Activated CD4-positive, alpha-beta T cell treated with anti-CD3 and anti-CD28 coated beads, Interleukin-2, amount 50 U/mL, for 48 hours (primary cell): Measurements from ENCODE around the gene DSCAML1.

Experiments
- DNase-seq, 2 experiments: peaks; one replicate each; pipeline ENCODE4 v3.0.0-alpha.2; 2020

DSCAML1 gene

DNA sequence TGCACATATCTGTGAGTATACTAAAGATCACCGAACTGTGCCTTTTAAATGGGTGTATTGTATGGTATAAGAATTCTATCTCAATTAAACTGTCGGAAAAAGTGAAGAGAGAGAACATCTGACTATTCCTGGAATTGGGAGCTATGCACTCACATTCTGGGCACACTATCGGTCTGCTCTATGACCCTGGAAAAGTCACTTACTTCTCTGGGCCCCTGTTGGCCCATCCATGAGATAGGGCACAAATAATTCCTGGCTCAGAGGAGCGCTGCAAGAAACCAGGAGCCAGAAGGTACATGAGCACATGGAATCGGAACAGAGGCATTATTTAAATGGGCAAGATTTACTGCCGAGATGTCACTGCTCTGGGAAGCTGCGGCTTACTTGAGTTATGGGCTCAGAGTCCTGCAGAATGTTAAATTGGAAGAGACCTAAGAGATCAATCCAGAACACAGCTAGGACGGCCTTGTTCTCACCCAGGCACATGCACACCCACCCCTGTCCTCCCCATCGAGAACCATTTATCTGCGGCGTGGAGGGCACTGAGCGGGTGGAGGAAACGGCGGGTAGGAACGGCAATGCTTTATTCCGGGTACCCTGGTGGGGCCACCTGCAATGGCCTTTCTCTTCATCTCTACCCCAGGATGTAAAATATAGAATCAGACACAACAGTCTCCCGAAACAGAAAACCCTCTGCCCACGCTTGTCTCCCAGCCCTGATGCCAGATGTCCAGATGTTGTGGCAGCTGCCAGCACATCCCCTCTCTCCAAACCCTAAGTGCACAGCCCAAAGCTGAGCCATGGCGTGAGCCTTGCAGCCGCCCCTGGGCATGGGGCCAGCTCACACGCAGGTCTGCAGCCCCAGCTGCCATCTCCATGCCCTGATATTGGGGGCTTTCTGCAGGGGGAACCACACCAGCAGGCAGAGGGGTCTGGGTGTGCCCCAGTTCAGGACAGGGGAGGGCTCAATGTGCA lies 142.4 kb downstream of the DSCAML1 start:
- DNase-seq, result no peak

DNA sequence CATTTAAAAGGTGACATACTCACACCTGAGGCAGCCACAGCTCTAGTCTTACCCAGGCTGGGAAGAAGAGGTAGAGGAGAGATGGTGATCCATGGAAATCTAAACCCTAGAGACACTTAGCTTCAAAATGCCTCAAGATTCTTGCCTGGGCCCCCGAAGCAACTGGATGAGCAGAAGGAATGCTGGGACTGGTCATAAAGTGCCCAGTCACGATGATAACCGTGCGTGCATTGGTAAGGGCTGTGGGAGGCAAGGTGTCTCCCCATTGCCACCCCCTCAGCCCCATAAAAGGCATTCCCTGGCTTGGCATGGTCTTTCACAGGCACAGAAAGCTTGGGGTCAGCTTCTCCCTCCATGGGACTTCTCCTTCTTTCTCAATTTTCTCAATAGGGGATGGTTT lies 144.5 kb downstream of the DSCAML1 start:
- no peak for DNase-seq

DNA sequence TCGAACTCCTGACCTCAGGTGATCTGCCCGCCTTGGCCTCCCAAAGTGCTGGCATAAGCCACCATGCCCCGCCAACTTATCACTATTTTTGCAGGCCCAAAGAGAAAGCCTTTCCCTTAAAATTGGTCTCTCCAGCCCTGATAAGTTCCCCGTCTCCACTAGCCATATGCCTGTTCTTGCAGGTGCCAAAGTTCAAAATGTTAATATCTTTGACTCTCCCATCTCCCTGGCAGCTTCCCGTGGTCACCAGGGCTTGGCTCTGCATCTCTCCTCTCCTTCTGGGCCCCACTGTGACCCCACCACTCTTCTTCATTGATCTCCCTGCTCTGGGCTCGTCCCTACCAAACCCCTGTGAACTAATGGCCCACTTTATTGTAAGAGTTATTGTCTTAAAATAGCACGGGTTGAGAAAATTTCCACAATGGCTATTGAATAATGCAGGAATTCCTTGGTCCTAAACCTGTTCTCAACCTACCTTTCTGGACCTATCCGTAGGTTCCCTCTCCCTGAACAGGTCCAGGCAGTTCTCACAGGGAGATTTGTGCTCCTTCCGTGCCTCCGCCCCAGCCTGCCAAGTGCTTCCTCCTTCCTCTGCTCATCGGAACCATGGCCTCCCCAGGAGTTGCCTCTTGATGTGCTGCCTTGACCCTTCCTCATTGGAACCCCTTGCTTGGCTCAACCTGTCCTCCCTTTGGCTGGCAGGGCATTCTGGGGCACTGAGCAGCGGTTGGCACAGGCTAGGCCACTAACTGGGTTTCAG lies 147.5 kb downstream of the DSCAML1 start:
- DNase-seq, result no peak

DNA sequence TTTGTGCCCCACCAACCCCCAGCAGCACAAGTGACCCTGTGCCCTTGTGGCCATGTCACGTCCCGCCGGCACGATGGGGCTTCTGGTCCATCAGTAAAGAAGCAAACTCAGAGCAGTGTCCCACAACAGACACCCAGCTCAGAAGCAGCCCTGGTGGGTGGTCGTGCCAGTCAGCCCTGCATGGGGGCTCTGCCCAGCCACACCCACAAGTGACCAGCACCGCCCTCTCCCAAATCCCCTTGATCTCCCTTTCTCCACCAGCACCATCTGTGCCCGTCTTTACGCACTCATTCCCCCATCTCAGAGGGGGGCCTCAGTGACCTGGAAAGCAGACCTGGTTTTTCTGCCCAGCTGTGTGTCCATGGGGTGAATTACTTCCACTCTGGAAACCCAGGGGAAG lies 149.1 kb downstream of the DSCAML1 start:
- no peak for DNase-seq

DNA sequence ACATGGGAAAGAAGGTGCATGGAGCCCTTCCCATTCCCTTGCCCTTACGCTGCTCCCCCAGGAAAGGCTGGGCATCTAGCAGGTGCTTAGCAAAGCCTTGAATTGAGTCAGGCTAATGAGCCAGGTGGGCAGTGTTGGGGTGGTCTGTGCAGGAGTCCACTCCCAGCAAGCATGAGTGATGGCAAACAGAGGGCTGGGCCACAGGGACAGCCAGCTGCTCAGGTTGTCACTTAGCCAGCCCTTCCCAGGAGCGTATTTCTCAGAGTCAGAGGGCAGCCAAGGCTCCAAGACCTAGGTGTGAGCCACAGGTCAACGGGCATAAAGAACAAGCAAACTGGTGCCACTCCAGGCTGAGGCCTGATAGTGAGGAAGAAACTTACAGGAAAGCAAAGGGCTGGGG lies 149.8 kb downstream of the DSCAML1 start:
- DNase-seq, result no peak

DNA sequence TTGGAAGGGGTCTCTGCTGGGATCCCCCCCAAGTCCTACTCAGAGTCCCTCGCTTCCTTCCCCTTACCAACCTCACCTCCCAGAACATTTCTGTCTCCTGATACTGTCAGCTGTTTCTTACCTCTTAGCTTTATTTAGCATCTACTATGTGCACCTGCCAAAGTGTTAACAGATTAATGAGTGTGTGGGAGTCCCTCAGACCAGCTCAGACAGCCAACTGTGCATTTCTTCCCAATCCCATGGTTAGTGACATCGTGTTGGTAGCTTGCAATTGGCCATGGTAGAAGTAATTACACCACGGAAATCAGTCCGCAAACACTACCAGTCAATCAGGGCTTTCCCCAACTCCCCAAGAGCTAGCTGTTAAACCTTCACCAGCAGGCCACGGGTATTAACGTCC lies 150.6 kb downstream of the DSCAML1 start:
- no peak for DNase-seq

DNA sequence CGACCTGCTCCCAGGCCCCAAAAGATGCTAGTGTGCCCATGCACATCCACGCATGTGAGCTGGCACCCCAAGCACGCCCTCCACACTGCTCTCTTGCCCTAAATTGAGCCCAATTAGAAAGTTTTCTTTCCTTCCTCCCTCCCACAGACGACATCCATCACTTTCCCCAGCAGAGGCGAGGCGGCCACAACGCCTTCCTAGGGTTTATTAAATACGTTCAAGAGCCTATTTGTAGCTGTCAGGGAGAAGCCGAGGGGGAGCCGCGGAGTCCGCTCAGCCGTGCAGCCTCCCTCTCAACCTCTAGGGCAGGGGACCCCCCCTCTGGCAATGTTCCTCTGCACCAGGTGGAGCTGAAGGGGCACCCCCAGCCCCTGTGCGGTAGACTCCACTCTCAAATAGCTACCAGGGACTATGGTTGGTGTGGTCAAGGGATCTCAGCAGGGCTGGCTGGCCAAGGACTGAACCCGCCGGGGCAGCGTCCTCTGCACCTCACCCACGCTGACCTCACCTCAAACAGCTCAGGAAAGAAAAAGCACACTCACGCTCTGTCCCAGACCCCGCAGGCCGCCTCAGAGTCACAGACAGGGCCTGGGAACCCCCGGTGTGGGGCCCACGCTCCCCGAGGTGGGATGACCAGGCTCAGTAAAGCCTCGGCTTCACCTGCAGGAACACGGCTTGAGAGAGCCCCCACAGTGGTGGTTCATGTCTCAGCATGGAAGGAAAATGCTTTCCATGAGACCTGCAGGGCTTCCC lies 152.4 kb downstream of the DSCAML1 start:
- no peak for DNase-seq

DNA sequence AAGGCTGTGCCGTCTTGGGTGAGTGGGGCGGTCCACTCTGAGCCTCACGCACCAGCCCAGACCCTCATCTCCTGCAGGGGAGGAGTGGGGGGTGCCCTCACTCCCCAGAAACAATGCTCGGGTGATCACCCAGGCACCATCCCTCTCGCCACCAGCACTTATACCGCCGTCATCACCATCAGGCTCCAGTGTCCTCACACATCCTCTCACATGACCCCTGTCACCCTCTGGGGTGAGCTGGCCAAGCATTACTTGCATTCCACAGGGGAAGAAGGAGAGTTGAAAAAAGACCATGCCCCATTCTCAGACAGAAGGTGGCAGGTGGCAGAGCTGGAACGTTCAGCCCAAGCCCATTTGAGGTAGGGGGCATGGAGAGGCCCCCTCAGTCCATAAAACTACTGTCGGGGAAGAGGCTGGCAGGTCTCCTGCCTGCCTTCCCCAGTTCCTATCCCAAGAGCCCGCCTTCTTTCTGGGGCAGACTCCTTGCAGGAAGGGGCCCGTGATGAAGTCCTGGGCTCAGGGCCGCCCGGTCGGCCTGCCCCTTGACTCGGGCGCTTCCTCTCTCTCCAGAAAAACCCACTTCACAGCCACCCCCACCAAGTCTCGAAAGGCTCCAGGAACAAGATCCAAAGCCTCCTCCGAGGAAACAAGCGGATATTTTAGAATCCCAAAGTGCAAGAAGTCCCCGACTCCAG lies 153.3 kb downstream of the DSCAML1 start:
- DNase-seq, result no peak

DNA sequence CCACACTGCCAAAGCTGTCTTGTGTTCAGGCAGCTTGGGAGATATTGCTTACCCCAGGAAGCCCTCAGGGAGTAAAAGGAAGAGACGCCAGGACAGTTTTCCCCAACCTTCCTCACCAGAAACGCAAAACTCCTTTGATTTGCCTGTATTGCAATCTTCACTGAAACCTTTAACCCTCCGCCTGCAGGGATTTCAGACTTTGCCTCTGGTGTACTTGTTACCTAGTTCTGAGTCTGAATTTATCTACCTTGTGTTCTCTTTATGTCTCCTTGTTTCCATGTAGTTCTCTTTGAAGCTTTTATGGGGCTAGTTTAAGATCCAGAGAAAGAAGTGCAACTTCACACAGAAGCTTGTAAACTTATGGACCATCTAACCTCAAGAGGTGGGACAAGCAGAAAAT lies 154.2 kb downstream of the DSCAML1 start:
- DNase-seq, result no peak

DNA sequence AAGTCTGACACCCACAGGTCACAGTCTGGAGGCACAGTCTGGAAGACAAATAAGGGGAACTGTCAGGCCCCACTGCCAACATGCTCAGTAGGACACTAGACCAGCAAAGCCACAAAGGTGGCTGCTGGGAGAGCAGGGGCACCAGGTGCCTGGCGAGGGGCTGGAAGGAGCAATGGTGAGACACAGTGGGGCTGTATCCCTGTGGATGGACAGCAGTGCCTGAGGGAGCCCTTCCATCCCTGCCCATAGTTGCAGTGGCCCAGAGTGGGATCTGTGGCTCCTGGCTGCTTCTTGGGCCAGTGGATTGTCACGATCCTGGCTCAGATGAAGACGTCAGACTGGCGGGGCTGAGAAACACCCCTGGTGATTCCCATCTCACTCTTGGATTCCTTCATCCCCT lies 154.6 kb downstream of the DSCAML1 start:
- DNase-seq, result no peak

DNA sequence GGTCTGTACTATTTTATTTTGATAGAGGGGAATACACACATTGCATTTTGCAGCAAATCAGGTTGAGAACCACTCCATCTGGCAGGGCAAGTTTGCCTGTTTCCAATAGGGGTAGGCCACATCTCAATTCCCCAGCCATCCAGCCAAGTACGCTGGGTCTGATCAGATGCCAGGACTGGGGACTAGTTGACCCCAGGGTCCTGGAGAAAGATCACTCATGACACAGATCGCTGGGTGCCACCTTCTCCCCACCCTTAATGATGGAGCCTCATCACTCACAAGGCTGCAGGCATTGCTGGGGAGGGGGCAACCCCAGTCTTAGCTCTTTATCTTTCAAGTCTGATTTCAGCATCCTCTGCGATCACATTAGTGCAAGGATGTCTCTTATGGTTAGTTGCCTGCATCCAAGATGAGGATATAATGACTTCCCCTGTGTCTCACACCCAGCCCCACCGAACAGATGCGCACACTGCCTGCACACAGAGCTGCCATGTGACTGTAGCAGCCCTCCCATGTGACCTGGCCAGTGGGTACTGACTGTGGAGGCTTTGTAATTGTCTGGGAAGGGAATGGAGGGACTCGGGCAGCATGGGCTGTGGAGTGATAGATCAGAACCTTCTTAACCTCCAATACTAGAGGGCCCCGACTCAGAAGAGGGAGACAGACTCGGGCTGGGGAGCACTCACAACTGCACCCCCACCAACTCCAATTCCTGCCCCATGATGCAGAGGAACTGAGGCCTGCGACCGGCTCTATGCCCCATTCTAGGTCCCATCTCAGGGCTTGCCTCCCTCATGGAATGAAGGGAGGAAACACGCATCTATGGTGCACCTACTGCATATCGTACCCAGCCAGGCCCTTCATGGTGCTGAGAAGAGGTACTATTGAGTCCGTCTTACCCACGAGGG lies 155.8 kb downstream of the DSCAML1 start:
- no peak for DNase-seq

DNA sequence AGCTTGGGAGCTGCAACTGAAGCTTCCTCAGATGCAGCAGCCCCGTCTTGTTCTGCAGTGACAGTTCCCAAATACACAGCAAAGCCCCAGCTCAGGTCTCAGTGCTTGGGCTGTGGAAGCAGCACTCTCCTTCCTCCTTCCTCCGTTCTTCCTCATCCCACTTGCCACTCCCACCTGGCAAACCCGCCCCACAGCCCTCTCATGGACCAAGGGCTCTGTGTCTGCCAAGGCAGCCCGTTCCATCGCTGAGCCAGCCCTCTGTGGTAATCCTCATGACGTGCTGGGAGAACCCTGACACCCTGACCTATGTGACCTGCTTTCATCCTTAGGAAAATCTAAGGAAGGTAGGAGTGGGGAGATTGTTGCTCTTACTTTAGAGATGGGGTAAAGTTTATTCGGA lies 157.0 kb downstream of the DSCAML1 start:
- DNase-seq, result no peak

DNA sequence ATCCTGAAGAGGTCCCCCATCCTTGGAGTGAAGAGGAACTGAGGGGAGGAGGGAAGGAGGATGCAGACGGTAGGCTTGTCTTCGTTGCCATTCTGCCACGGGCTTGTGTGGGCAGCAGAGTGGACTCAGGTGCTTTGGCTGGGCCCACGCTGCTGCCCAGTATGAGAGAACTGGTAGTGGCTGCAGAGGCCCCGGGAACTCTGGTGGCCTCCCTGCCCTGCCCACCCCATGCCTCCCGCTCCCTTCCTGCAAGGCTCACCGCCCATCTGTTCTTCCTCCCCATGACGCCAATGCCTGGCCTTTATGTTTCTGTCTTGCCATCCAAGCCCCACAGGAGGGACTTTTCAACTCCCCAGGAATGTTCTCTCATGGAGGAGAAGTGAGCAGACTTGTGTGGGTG lies 157.4 kb downstream of the DSCAML1 start:
- DNase-seq, result no peak

DNA sequence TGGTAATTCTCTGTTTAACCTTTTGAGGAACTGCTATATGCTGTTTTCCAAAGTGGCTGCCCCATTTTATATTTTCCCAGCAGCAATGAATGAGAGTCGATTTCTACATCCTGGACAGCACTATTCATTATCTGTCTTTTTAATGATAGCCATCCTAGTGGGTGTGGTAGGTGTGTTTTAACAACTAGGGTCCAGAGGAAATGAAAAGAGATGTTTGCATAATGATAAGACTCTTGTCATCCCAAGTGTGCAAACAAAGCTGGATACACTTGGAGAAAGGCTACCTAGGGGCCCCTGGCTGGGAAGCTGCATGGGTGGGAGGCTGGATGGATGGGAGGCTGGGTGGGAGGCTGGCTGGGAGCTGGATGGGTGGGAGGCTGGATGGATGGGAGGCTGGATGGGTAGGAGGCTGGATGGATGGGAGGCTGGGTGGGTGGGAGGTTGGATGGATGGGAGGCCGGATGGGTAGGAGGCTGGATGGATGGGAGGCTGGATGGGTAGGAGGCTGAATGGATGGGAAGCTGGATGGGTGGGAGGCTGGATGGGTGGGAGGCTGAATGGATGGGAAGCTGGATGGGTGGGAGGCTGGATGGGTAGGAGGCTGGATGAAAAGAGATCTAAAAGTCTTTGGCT lies 158.0 kb downstream of the DSCAML1 start:
- no peak for DNase-seq

DNA sequence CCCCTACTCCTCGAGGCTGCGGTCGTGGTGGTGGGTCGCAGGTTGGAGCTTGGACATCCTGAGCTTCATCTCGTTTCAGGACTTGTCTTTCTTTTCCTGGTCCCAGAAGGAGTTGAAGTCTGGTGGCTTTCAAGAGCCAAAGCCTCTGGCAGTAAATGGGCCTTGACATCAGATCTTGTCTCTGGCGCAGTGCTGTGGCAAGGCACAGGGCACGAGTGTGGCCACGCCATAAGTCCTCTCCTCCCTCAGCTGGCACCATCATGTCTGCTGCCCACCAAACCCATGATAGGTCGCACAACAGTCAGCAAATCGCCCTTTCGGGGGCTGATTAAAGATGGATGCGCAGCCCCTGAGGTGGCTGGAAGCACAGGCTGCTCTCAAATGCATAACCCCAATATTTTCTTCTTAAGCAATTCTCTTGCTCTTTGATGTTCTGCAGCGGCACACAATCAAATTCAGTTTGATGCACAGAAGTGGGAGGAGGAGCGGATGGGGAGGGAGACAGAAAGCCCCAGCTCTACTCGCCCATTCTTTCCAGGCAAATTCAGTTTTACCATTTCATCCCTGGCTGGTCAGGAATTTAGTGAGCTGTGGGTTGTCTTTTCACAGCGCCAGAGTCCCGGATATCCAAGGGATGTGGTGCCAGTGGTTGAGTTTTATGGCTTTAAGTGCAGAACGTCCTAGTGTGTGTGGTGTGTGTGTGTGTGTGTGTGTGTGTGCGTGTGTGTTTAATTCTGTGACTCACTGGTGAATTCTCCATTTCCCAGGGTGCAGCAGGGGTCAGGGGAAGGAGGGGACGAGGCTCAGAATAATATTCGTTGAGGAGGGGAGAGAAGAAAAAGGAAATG lies 162.0 kb downstream of the DSCAML1 start:
- DNase-seq, result no peak

DNA sequence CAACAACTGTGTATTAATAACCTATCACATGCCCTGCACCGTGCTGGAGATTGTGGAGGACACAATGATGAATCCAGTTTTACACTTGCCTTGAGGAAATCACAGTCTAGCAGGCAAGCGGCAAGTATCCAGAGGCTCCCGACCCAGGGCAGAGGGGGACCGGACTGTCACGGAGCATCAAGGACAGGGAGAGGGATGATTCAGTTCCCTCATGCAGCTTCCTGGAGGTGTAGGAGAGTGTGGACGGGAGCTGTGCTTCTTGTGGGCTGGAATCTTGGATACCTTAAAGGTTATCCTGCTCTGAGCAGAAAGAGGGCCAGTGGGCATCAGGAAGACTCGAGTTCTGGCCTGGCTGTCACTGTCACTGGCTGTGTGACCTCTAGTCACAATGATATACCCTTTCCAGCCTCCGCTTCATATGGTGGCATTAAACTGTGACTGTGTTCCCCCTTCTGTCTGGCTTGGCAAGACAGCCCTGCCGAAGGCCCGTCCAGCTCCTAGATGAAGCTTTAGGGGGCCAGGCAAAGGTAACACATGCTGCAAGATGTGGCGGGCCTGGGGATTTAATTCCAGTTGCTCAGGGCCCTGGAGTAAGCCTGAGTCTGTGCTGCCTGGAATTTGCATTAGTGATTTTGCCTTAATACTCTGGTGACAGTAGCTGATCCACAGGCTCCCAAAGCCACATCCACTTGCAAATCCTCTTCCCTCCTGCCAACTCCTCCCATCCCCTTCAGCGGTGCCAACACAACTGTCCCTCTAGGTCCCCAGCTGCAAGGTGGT lies 162.8 kb downstream of the DSCAML1 start:
- DNase-seq, result no peak

DNA sequence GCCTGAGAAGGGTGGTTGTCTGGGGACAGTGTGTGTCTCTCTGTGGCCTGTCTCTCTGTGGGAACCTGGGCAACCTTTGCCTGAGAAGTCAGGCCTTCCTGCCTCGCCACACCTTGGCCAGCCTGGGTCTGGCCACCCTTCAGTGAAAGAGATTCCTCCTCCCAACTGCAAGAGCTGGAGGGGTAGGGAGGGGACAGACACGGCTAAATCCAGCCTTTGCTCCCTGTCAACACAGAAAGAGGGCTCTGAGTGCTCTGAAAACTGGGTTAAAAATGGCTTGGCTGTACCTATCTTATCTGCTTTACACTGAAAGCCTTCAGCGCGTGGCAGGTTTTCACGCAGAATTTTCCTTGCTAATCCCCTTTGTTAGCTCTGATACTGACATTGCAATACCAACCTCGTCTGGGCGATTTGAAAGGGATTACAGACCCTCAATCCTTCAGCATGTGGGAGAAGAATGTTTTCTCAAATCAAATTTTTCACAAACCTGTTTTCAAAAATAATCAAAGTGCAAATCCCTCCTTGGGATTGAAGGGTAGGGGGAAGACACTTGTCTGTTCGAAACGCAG lies 163.7 kb downstream of the DSCAML1 start:
- no peak for DNase-seq

DNA sequence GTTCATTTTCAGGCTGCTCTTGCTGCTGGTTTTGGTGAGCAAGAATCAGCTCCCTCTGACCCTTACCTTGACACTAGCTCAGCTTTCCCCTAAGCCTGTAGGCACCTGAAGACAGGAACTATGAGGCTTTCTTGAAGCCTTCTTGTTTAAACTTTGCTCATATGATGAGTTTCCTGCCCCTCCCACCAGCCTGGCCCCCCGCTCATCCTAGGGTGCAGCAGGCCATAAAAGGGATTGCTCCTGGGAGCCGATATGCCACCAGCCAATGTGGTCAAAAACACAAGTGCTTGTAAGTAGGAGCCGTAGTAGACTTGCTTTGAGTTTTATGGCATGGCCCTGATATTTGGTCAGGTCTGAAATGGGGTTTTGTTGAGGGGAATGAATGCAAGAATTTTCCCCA lies 164.7 kb downstream of the DSCAML1 start:
- DNase-seq, result no peak
